Coronary artery (tissue), 2 donors: ENCODE results near the gene ITGA7.

Source experiments
- DNase-seq: peaks from one replicate; pipeline ENCODE4 v3.0.0-alpha.2; 2017; ENCODE audit warnings: low spot score
- H3K27ac ChIP-seq, 2 donors: fragments of 200-600 bp; sonication (generic); one replicate each; pipeline ENCODE4 v1.5.1; 2016 to 2019
- H3K4me3 ChIP-seq: fragments of 200-600 bp; sonication (generic); 2 replicates; pipeline ENCODE4 v1.5.1; 2016; ENCODE audit warnings: mild to moderate bottlenecking, moderate library complexity
- CTCF ChIP-seq: fragments of 200-600 bp; sonication (generic); IDR thresholded peaks from one replicate; pipeline ENCODE4 v1.5.1; 2019; ENCODE audit warnings: antibody characterized with exemption

ITGA7 gene

GRCh38 chr12:55659486-55660385, 48.0 kb downstream of the ITGA7 start:
- H3K4me3 ChIP-seq = no peak overlapping the region
- peak overlapping the region in 1 of 2 donors; percentile 45 for H3K27ac ChIP-seq
- DNase-seq = no peak
- TF ChIP-seq CTCF = no peak

- no peak for DNase-seq
- no peak overlapping the region for H3K4me3 ChIP-seq
- H3K27ac ChIP-seq = peak overlapping the region in 1 of 2 donors; percentile 26
Measured at GRCh38 chr12:55658635-55659391, 48.9 kb downstream of the ITGA7 start.

GRCh38 chr12:55658212-55658611, 49.5 kb downstream of the ITGA7 start:
- Histone ChIP-seq H3K4me3 (no peak overlapping the region), H3K27ac (no peak overlapping the region)
- no peak for TF ChIP-seq CTCF
- DNase-seq = no peak

More at GRCh38 chr12:55658635-55659391, 48.9 kb downstream of the ITGA7 start:
- TF ChIP-seq CTCF = no peak

- DNase-seq = no peak
- no peak for TF ChIP-seq CTCF
- Histone ChIP-seq H3K4me3 (no peak overlapping the region), H3K27ac (no peak overlapping the region)
Measured at GRCh38 chr12:55657212-55657611, 50.5 kb downstream of the ITGA7 start.

- TF ChIP-seq CTCF = no peak
- Histone ChIP-seq H3K4me3 (no peak overlapping the region), H3K27ac (no peak overlapping the region)
- no peak for DNase-seq
Measured at GRCh38 chr12:55654511-55655214, 53.0 kb downstream of the ITGA7 start.

- no peak for DNase-seq
- TF ChIP-seq CTCF = no peak
- Histone ChIP-seq H3K4me3 (no peak overlapping the region), H3K27ac (no peak overlapping the region)
Measured at GRCh38 chr12:55653031-55653430, 54.7 kb downstream of the ITGA7 start.
